Stimulated activated CD8-positive, alpha-beta memory T cell treated with anti-CD3 and anti-CD28 coated beads, Interleukin-2, amount 100 ng/mL, for 48 hours (primary cell): Measurements from ENCODE around the gene TPRN.

ENCODE experiments used
- DNase-seq, 2 donors: peaks; one replicate each; pipeline ENCODE4 v3.0.0-alpha.2; 2020; ENCODE audit warnings: low read depth in 2 of 2

Gene TPRN

DNA sequence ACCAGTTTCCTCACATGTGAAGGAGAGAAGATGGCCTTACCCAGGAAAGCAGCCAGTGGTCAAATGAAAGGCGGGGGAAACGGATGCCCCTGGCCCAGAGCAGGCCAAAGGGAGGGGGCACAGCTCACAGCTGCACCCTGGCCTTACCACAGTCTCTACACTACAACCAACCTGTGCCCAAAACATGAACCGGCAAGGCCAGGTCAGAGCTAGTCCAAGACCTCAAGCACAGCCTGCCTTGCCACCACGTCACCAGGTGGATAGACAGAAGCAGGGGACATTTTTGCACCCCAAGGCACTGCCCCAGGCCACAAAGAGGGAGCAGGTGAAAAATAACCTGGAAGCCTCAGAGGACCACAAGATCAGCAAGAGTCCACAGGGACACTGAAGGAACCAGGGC, 57.1 kb downstream of the TPRN start:
- no peak for DNase-seq

DNA sequence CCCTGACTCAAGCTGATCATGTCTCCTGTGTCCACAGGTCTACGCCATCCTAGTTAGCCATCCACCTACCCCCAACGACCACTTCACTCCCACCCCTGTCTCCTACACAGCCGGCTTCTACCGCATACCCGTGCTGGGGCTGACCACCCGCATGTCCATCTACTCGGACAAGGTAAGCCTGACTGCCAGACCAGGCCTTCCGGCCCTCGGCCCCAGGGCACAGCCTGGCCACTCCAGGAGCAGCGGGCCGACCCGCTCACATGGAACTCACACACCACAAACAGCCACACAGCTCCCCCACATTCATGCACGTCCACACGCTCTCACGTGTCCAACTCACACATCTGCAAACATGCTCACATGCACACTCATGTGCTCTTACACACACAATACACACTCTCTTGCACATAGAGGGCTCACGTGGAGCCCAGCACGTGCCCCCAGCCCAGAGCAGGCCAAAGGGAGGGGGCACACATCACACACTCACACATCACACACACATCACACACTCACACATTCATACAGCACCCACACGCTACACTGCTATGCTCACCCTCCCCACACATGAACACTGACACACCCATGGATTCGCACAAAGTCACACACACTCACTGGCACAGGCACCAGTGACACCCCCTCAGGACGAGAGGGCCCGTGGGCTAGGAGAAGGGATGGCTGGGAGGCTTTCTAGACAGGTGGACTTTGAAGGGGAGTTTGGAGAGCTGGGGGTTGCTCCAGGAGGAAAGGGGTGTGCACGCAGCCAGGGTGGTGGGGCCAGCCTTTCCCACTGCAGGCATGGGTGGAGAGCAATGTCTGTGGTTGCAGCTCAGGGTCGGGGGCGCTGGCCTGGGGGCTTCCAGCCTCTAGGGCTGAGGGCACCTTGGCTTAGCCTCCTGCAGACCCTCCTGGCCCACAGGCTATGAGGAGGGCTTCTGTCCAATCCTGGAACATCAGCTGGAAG, 58.3 kb downstream of the TPRN start:
- DNase-seq: no peak
